LNCAP (cell line): ENCODE data around the gene BCR.

Experiments used
- CTCF ChIP-seq: fragments of 450-650 bp; IDR thresholded peaks from 2 replicates; pipeline ENCODE4 v1.5.1; 2017; ENCODE audit warnings: mild to moderate bottlenecking

Gene BCR

DNA sequence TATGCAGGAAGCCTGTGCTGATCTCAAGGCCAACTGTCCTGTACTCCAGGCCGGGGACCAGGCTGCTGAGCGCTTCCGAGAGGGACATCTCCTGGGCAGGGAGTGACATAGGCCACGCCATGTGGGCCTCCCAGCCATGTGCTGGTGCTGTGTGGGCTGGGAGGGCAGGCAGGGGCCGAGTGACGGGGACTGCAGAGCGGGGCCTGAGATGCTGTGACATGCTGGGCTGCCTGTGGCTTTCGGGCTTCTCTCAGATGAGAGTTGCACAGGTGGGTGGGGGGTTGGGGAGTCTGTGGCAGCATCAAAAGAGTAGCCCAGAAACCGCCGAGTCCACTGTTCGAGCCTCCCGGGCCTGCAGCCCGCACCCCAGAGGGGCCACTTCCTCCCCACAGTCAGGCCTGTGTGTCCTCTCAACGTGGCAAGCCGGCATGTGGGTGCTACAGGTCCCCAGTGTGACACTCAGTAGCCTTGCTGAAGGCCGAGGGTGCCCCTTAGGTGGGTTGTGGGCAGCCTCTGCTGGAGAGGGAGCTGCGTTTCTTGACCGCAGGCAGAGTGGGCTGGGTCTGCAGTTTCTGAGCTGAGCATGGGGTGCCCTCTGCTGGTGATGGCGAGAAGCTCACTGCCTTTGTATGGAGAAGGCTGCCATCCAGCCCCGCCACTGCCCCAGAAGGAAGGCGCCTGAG lies 101.2 kb downstream of the BCR start:
- peak; percentile 89 for TF ChIP-seq CTCF

DNA sequence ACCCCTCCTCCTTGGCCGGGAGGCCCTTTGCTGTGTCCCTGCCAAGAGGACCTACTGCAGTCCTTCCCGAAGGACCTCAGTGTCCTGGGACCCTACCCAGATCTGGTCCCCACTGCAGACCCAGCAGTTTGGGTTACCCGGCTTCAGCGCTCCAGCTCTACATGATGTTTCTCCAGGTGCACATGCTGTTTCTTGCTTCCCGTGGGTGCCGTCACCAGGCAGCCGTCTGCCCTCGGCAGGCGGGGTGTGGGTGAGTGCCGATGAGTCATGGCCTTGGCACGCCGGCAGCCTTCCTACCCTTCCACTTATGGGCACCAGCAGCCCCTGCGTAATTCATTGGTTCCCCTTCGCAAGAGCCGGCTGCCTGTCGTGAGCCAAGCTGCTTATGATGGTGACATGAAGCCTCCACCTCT lies 101.8 kb downstream of the BCR start:
- peak; percentile 49 for TF ChIP-seq CTCF

DNA sequence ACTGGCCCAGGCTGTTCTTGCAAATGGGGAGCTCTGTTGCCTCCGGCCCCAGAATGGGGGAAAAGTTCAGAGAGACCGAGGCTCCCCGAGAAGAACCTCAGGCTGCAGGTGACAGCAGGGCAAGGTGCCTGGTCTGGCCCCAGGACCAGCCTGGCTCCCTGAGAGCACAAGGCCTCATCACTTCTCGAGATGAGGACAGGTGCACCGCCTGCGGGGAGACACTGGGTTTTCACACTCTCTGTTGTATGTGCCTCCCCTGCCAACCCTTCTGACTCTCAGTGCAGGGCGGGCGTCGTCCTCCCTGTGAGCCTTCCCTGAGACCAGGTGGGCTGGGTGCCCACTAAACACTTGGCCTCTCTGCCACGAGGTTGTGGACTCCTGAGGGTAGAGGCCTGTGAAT lies 102.2 kb downstream of the BCR start:
- no peak for TF ChIP-seq CTCF

DNA sequence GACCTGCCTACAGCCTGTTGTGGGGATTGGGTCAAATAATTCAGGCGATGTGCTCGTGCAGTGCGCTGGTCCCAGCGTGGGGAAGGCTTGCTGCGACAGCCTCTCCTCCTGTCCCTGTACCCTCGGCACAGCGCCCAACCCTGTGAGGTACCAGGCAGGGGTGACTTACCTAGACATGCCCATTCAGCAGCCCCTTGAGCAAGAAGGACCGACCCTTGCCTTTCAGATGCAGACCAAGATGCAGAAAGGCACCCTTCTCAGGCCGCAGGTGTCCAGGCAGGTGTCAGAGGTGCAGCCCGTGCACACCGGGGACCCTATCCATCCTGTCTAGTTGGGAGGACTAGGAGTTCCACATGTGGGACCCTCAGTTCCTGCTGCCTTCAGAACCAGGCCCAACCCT lies 102.7 kb downstream of the BCR start:
- no peak for TF ChIP-seq CTCF

GRCh38 chr22:23283591-23284503 lies 103.5 kb downstream of the BCR start:
- TF ChIP-seq CTCF = no peak

GRCh38 chr22:23284504-23285033 lies 104.3 kb downstream of the BCR start:
- no peak for TF ChIP-seq CTCF

DNA sequence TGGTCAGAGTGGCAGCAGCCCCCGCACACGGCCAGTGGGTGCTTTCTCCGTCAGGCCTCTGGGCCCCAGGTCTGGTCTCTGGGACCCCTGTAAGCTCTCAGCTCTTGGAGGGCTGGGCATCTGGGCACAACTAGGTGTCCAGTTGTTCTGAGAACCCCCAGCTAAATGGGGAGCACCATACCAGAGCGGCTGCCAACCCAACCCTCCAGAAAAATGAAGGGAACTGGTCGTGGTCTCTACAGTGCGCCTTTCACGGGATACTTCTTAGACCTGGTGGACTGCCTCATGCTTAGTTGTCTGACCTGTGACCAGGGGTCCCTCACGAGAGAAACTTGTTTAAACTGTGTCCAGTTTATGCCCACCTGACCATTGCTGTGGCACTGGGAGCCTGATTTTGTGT lies 104.9 kb downstream of the BCR start:
- no peak for TF ChIP-seq CTCF
